Effector CD4-positive, alpha-beta T cell (primary cell): ENCODE measurements around the gene SNX25.
"Not testable (repeated sequence)": the region's sequence is repeated elsewhere in the genome, so short reads cannot be mapped to it uniquely, and the experiment has no call there.

Experiments
- DNase-seq: peaks from one replicate; pipeline ENCODE4 v3.0.0-alpha.2; 2020

SNX25 gene

GRCh38 chr4:185346975-185347601 lies 137.7 kb downstream of the SNX25 start:
- DNase-seq = no peak

- DNase-seq = no peak
These were observed 142.3 kb downstream of the SNX25 start for GRCh38 chr4:185351691-185352090.

- no peak for DNase-seq
These were observed 142.8 kb downstream of the SNX25 start for GRCh38 chr4:185352202-185352601.

GRCh38 chr4:185352741-185353140 lies 143.3 kb downstream of the SNX25 start:
- no peak for DNase-seq

- no peak for DNase-seq
These were observed 147.8 kb downstream of the SNX25 start for GRCh38 chr4:185357211-185357610.

- no peak for DNase-seq
These were observed 148.5 kb downstream of the SNX25 start for GRCh38 chr4:185357733-185358440.

GRCh38 chr4:185358514-185358913 lies 149.1 kb downstream of the SNX25 start:
- DNase-seq = no peak

GRCh38 chr4:185358959-185359358 lies 149.6 kb downstream of the SNX25 start:
- no peak for DNase-seq

- DNase-seq = no peak
These were observed 150.5 kb downstream of the SNX25 start for GRCh38 chr4:185359767-185360446.

- no peak for DNase-seq
These were observed 152.5 kb downstream of the SNX25 start for GRCh38 chr4:185361872-185362271.

- DNase-seq = not testable (repeated sequence)
These were observed 153.2 kb downstream of the SNX25 start for GRCh38 chr4:185362570-185362969.

GRCh38 chr4:185363251-185363650 lies 153.9 kb downstream of the SNX25 start:
- DNase-seq = no peak

- DNase-seq = no peak
These were observed 155.5 kb downstream of the SNX25 start for GRCh38 chr4:185364886-185365285.

GRCh38 chr4:185369731-185370130 lies 160.3 kb downstream of the SNX25 start:
- DNase-seq = no peak

- no peak for DNase-seq
These were observed 161.0 kb downstream of the SNX25 start for GRCh38 chr4:185370268-185370949.

- no peak for DNase-seq
These were observed 162.3 kb downstream of the SNX25 start for GRCh38 chr4:185371702-185372101.

- no peak for DNase-seq
These were observed 164.6 kb downstream of the SNX25 start for GRCh38 chr4:185374027-185374426.

GRCh38 chr4:185374573-185374972 lies 165.2 kb downstream of the SNX25 start:
- DNase-seq = no peak

GRCh38 chr4:185378264-185378663 lies 168.9 kb downstream of the SNX25 start:
- no peak for DNase-seq

- DNase-seq = no peak
These were observed 170.2 kb downstream of the SNX25 start for GRCh38 chr4:185379326-185380295.

- no peak for DNase-seq
These were observed 170.9 kb downstream of the SNX25 start for GRCh38 chr4:185380320-185380719.
